HG03460 (cell line): ENCODE results near the gene NSMCE4A.
"Not testable (repeated sequence)": the region's sequence is repeated elsewhere in the genome, so short reads cannot be mapped to it uniquely, and the experiment has no call there.

Experiments used
- ATAC-seq: cut with Tn5 transposase; IDR thresholded peaks from one replicate; pipeline ENCODE4 v1.9.1; 2021; ENCODE audit not compliant: unreplicated experiment

The NSMCE4A gene

GRCh38 chr10:121936295-121936694, 38.7 kb downstream of the NSMCE4A start:
- no peak for ATAC-seq

- ATAC-seq: no peak
Measured at GRCh38 chr10:121935702-121936101, 39.3 kb downstream of the NSMCE4A start.

GRCh38 chr10:121930268-121931085, 44.5 kb downstream of the NSMCE4A start:
- ATAC-seq: not testable (repeated sequence)

GRCh38 chr10:121929585-121930267, 45.3 kb downstream of the NSMCE4A start:
- ATAC-seq: not testable (repeated sequence)

- ATAC-seq: peak; percentile 4
Measured at GRCh38 chr10:121928528-121928884, 46.5 kb downstream of the NSMCE4A start.

GRCh38 chr10:121927841-121928527, 47.0 kb downstream of the NSMCE4A start, which contains the start of gene ATE1:
TSS of gene ATE1 (minus strand) at chr10:121928031. CDS start at chr10:121927949, 82 bp downstream.
- peak; percentile 86 for ATAC-seq

- ATAC-seq: peak; percentile 34
Measured at GRCh38 chr10:121927318-121927840, 47.6 kb downstream of the NSMCE4A start.

- ATAC-seq: peak; percentile 7
Measured at GRCh38 chr10:121926671-121927317, 48.2 kb downstream of the NSMCE4A start.

- ATAC-seq: no peak
Measured at GRCh38 chr10:121926157-121926556, 48.9 kb downstream of the NSMCE4A start.

- ATAC-seq: no peak
Measured at GRCh38 chr10:121921238-121921931, 53.6 kb downstream of the NSMCE4A start.

GRCh38 chr10:121919666-121920065, 55.4 kb downstream of the NSMCE4A start:
- peak; percentile 64 for ATAC-seq

GRCh38 chr10:121918800-121919199, 56.2 kb downstream of the NSMCE4A start:
- not testable (repeated sequence) for ATAC-seq

GRCh38 chr10:121914661-121915060, 60.4 kb downstream of the NSMCE4A start:
- ATAC-seq: no peak

GRCh38 chr10:121911421-121911697, 63.7 kb downstream of the NSMCE4A start:
- ATAC-seq: no peak

- peak; percentile 69 for ATAC-seq
Measured at GRCh38 chr10:121910673-121911420, 64.2 kb downstream of the NSMCE4A start.
